HL-60 (cell line): Measurements from ENCODE around the gene PTBP3.

Source experiments
- CTCF ChIP-seq: IDR thresholded peaks from one replicate; pipeline ENCODE4 v1.5.1; 2011; ENCODE audit warnings: low read length, control low read depth, inconsistent platforms; ENCODE audit not compliant: insufficient read depth
- POLR2AphosphoS5 ChIP-seq: IDR thresholded peaks from 2 replicates; pipeline ENCODE4 v1.6.1; 2012; ENCODE audit warnings: low read depth
- REST ChIP-seq: IDR thresholded peaks from 2 replicates; pipeline ENCODE4 v1.6.1; 2012; ENCODE audit warnings: low read depth; ENCODE audit not compliant: insufficient replicate concordance

- no peak for TF ChIP-seq CTCF
- no peak for TF ChIP-seq REST
- no peak for TF ChIP-seq POLR2AphosphoS5
Observed at GRCh38 chr9:112200711-112201110, 132.7 kb downstream of the PTBP3 start.
